B cell (primary cell): ENCODE results near the gene AP3M1.

Experiments used
- EZH2 ChIP-seq: IDR thresholded peaks from 2 replicates; pipeline ENCODE4 v1.6.1; 2012; ENCODE audit warnings: borderline replicate concordance, low read depth, mild to moderate bottlenecking, moderate library complexity, low read length; ENCODE audit not compliant: insufficient read depth, poor library complexity, severe bottlenecking
- TF ChIP-seq, protein P1 (sequence below): fragments of 200-600 bp; IDR thresholded peaks from one replicate; pipeline ENCODE4 v1.8.0; 2022; ENCODE audit warnings: antibody characterized with exemption, mild to moderate bottlenecking

DNA sequence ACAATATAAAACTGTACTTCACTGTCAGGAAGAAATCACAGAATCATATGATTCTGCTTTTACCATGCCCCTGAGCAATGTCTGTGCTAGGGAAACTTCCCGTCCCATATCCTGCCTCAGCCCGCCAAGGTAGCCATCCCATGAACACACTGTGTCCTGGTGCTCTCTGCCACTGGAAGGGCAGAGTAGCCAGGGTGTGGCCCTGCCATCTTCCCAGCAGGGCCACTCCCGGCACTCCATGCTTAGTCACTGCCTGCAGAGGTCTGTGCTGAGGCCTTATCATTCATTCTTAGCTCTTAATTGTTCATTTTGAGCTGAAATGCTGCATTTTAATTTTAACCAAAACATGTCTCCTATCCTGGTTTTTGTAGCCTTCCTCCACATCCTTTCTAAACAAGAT lies 31.8 kb downstream of the AP3M1 start:
- TF ChIP-seq, protein P1, sequence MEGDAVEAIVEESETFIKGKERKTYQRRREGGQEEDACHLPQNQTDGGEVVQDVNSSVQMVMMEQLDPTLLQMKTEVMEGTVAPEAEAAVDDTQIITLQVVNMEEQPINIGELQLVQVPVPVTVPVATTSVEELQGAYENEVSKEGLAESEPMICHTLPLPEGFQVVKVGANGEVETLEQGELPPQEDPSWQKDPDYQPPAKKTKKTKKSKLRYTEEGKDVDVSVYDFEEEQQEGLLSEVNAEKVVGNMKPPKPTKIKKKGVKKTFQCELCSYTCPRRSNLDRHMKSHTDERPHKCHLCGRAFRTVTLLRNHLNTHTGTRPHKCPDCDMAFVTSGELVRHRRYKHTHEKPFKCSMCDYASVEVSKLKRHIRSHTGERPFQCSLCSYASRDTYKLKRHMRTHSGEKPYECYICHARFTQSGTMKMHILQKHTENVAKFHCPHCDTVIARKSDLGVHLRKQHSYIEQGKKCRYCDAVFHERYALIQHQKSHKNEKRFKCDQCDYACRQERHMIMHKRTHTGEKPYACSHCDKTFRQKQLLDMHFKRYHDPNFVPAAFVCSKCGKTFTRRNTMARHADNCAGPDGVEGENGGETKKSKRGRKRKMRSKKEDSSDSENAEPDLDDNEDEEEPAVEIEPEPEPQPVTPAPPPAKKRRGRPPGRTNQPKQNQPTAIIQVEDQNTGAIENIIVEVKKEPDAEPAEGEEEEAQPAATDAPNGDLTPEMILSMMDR, result no peak
- no peak for TF ChIP-seq EZH2
